NCI-H187 treated with DMSO at 0.1 percent for 48 hours (cell line): ENCODE measurements around the gene PTGR3.

Experiments used
- DNase-seq: peaks from one replicate; lab custom pipeline; 2025; lab: John Stamatoyannopoulos, UW

PTGR3 gene

GRCh38 chr18:75235896-75236295 is 27.0 kb upstream of the PTGR3 start:
- no peak for DNase-seq

- DNase-seq, result no peak
Observed at GRCh38 chr18:75234901-75235300, 26.0 kb upstream of the PTGR3 start.

GRCh38 chr18:75231053-75231406 is 22.1 kb upstream of the PTGR3 start:
- DNase-seq, result no peak

GRCh38 chr18:75230163-75231052 is 21.5 kb upstream of the PTGR3 start:
- DNase-seq, result no peak

GRCh38 chr18:75229437-75229836 is 20.5 kb upstream of the PTGR3 start:
- no peak for DNase-seq

GRCh38 chr18:75228967-75229366 is 20.0 kb upstream of the PTGR3 start:
- DNase-seq, result no peak

GRCh38 chr18:75227535-75228296 is 18.8 kb upstream of the PTGR3 start:
- no peak for DNase-seq

GRCh38 chr18:75226956-75227316 is 18.0 kb upstream of the PTGR3 start:
- DNase-seq, result no peak

GRCh38 chr18:75226286-75226955 is 17.5 kb upstream of the PTGR3 start:
- DNase-seq, result no peak

- peak; percentile 50 for DNase-seq
Observed at GRCh38 chr18:75223687-75224347, 14.9 kb upstream of the PTGR3 start.

- no peak for DNase-seq
Observed at GRCh38 chr18:75222407-75222806, 13.5 kb upstream of the PTGR3 start.

- no peak for DNase-seq
Observed at GRCh38 chr18:75221897-75222296, 13.0 kb upstream of the PTGR3 start.

- no peak for DNase-seq
Observed at GRCh38 chr18:75221397-75221796, 12.5 kb upstream of the PTGR3 start.

- DNase-seq, result no peak
Observed at GRCh38 chr18:75220551-75221355, 11.8 kb upstream of the PTGR3 start.

GRCh38 chr18:75219745-75220375 is 10.9 kb upstream of the PTGR3 start:
- DNase-seq, result no peak

GRCh38 chr18:75218065-75218923 is 9.4 kb upstream of the PTGR3 start:
- DNase-seq, result peak; percentile 28

- no peak for DNase-seq
Observed at GRCh38 chr18:75216911-75217689, 8.2 kb upstream of the PTGR3 start.

- no peak for DNase-seq
Observed at GRCh38 chr18:75216212-75216910, 7.4 kb upstream of the PTGR3 start.

GRCh38 chr18:75215663-75216062 is 6.7 kb upstream of the PTGR3 start:
- no peak for DNase-seq
